ENCODE measurements around the gene CDC14A. TPM values are rescaled to one million over a fixed set of nuclear protein-coding genes. Genes with fewer than 3 reads are reported as not detected.

CDC14A gene
- total and polyA plus RNA-seq, 2 of the 8 experiments (the other 6 are each of a cell fraction or from before 2014, with no cell fraction given) = 3.2 to 8.9 TPM

DNA sequence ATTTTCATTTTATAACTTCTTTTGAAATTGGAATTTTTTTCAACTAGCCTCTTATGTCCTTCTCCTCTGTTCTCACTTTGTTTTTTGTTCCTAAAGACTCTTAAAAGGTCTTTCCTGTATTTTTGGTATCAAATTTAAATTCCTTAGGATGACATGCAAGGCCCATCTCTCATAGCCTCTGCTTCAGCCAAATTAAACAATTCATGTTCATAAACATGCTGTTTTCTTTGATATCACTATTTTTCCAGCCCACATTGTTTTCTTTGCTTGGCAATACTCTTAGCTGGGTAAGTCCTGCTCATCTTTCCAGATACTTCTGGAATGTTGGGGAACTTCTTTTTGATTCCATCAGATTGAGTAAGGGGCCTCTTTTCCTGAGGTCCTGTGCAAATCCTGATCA is 129.9 kb downstream of the CDC14A start:
- POLR2A ChIA-PET (ENCODE audit: partially characterized antibody) = no interaction called here
- Histone ChIP-seq H3K27ac (ENCODE audit: low read depth, low read length) (no peak overlapping the region), H2BK5ac (ENCODE audit: low read depth, low read length) (no peak overlapping the region), H3K23ac (ENCODE audit: insufficient read length) (no peak overlapping the region), H2BK20ac (ENCODE audit: low read length) (no peak overlapping the region), H3K79me1 (ENCODE audit: low read depth, low read length) (no peaks in the 10 kb centered on the region), H3K4me2 (ENCODE audit: insufficient read depth in 1 of 2, low read depth in 2 of 2, low read length in 2 of 2) (no peak overlapping the region), H3K27me3 (replicated peaks in 1 of 4; ENCODE audit: control insufficient read depth in 3 of 4, extremely low read depth in 1 of 4, insufficient read depth in 3 of 4, low read length in 3 of 4) (no peaks in the 10 kb centered on the region), H3K56ac (replicated peaks; ENCODE audit: insufficient read length, low read depth, low read length) (no peak overlapping the region), H3K4me1 (replicated peaks in 1 of 4; ENCODE audit: control insufficient read depth in 3 of 4, insufficient read depth in 4 of 4, low read length in 3 of 4) (peaks cover 0 to 3% (median 0%) of the 10 kb centered on the region in 4 experiments; a peak in 1 of 7 replicates), H3K79me2 (ENCODE audit: control insufficient read depth in 1 of 2, insufficient read depth in 2 of 2, low read length in 2 of 2) (no peaks in the 10 kb centered on the region), H3K9me3 (ENCODE audit: insufficient read depth in 2 of 2, low read depth in 1 of 2, low read length in 1 of 2) (no peaks in the 10 kb centered on the region), H3K23me2 (ENCODE audit: low read depth, low read length) (no peaks in the 10 kb centered on the region), H2BK15ac (ENCODE audit: low read length) (no peak overlapping the region), H2AFZ (ENCODE audit: low read length) (no peak overlapping the region), H4K91ac (replicated peaks; ENCODE audit: insufficient read length, low read length) (no peak overlapping the region), H3K36me3 (ENCODE audit: control insufficient read depth in 2 of 4, insufficient read depth in 4 of 4, low read length in 3 of 4) (no peaks in the 10 kb centered on the region), H3K4me3 (ENCODE audit: extremely low read depth in 1 of 4, insufficient read depth in 2 of 4, low read depth in 3 of 4, low read length in 4 of 4) (no peak overlapping the region), H2BK12ac (ENCODE audit: low read depth, low read length) (no peak overlapping the region), H3K9ac (replicated peaks in 1 of 4; ENCODE audit: extremely low read depth in 1 of 4, low read depth in 3 of 4, low read length in 3 of 4) (no peak overlapping the region), H3K14ac (ENCODE audit: insufficient read length) (no peak overlapping the region), H4K20me1 (replicated peaks in 1 of 2; ENCODE audit: control insufficient read depth in 1 of 2, insufficient read depth in 2 of 2, low read length in 2 of 2) (no peaks in the 10 kb centered on the region), H4K5ac (ENCODE audit: insufficient read length, low read depth, low read length) (no peak overlapping the region), H2AK5ac (ENCODE audit: low read depth, low read length) (no peak overlapping the region), H3K4ac (replicated peaks; ENCODE audit: insufficient read length, low read depth, low read length) (no peak overlapping the region), H2BK120ac (replicated peaks; ENCODE audit: low read depth, low read length) (no peak overlapping the region), H3K18ac (ENCODE audit: extremely low read depth, low read length) (no peak overlapping the region), H4K8ac (ENCODE audit: extremely low read depth, insufficient read depth, low read length) (no peak overlapping the region)
- DNase-seq (ENCODE audit: low read depth in 1 of 2, low spot score in 2 of 2) = no peak
- FAIRE-seq = no peak
- TF ChIP-seq, protein P1, sequence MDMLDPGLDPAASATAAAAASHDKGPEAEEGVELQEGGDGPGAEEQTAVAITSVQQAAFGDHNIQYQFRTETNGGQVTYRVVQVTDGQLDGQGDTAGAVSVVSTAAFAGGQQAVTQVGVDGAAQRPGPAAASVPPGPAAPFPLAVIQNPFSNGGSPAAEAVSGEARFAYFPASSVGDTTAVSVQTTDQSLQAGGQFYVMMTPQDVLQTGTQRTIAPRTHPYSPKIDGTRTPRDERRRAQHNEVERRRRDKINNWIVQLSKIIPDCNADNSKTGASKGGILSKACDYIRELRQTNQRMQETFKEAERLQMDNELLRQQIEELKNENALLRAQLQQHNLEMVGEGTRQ (IDR thresholded peaks at IDR 0.05; ENCODE audit: low read length) = no peak
- TF ChIP-seq RXRA (IDR thresholded peaks at IDR 0.05; ENCODE audit: insufficient read depth, low read depth, low read length) (no peak), YY1 (IDR thresholded peaks at IDR 0.05; ENCODE audit: low read depth, low read length) (no peak)
- CTCF ChIA-PET (ENCODE audit: partially characterized antibody) = no interaction called here

All from H1 (cell line).